OCI-M1 (cell line): Measurements from ENCODE around the gene RGL1.
A peak's percentile ranks its signal among the peaks of the same experiment; 100 is the strongest.
"Not testable (repeated sequence)": the region's sequence is repeated elsewhere in the genome, so short reads cannot be mapped to it uniquely, and the experiment has no call there.

Source experiments
- DNase-seq: peaks from one replicate; lab custom pipeline; 2025; lab: John Stamatoyannopoulos, UW

Gene RGL1

DNA sequence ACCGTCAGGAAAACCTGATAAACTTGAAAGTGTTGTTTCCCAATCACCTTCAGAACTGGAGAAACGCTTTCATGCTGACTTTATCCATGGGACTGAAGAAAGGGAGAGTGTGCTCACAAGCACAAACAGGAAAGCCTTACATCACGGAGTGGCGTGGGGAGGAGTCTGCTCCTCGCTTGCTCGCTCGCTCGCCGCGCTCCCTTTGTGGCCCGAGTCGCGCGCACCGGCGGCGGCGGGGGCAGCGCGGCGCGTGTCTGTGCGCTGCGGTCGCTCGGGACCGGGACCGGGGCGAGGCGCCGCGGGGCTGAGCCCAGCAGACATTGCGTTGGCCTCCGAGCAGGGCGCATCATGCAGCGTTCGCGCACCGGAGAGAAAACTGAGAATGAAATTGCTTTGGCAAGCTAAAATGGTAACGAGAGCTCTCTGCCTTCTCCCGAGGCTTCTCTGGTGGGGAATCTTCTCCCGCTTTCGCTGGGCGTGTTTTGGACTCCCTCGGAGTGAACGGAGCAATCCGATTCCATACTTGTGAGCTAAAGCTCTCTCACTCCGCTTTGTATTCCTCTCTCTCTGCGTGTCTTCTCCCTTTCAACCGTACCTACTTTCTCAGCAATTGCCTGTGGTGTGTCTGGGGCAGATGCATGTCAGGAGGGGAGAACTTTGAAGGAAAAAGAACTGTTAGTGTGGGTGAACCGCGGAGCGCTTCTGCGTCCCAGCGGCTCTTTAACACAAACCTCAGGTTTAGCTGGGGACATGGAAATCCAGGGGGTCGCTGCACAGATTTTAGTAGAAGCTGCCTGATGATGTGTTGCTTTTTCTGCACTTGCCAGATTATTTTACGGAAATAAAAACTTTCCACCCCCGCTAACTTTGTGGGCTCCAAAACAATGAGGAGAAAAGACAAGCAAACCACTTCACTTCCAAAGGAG, at the start of gene RGL1:
Gene RGL1 (plus strand): TSS at position 205 of the 926 bp plus-strand sequence. CDS start 178 bp downstream, at position 383.
- DNase-seq, result no peak

DNA sequence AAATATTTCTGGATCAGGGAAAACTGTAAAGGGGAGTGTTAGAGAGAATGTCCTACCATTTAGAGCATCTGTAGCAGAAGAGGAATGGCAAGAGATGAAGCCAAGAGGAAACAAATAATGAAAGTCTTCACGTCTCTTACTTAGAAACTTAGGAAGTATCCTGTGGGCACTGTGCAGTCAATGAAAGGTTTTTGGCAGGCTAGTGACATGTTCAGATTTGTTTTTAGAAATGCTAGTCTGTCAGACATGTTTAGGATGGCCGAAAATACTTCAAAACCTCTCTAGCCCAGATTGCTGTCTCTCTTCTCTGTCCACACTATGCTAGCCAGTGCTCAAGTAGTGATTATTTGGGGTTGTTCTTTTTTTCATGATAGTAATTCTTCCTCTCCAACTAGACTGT, 48.6 kb upstream of the RGL1 start:
- DNase-seq, result no peak

GRCh38 chr1:183757061-183757460, 47.9 kb upstream of the RGL1 start:
- DNase-seq, result no peak

- no peak for DNase-seq
These were observed 46.0 kb upstream of the RGL1 start for GRCh38 chr1:183758913-183759312.

- peak; percentile 38 for DNase-seq
These were observed 44.3 kb upstream of the RGL1 start for GRCh38 chr1:183760661-183761060.

DNA sequence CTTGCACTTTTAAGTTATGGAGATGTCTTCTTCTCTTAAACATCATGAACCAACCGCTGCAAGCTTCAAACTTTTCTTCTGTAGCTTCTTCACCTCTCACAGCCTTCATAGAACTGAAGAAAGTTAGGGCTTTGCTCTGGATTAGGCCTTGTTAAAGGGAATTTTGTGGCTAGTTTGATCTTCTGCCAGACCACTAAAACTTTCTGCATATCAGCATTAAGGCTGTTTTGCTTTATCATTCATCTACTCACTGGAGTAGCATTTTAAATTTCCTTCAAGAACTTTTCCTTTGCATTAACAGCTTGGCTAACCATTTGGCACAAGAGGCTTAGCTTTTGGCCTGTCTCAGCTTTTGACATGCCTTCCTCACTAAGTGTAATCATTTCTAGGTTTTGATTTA, 43.0 kb upstream of the RGL1 start:
- DNase-seq, result no peak

DNA sequence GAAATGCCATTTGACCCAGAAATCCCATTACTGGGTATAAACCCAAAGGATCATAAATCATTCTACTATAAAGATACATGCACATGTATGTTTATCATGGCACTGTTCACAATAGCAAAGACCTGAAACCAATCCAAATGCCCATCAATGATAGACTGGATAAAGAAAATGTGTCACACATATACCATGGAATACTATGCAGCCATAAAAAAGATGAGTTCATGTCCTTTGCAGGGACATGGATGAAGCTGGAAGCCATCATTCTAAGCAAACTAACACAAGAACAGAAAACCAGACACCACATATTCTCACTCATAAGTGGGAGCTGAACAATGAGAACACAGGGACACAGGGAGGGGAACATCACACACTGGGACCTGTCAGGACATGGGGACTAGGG, 42.1 kb upstream of the RGL1 start:
- not testable (repeated sequence) for DNase-seq

GRCh38 chr1:183764981-183765380, 39.9 kb upstream of the RGL1 start:
- DNase-seq, result no peak

DNA sequence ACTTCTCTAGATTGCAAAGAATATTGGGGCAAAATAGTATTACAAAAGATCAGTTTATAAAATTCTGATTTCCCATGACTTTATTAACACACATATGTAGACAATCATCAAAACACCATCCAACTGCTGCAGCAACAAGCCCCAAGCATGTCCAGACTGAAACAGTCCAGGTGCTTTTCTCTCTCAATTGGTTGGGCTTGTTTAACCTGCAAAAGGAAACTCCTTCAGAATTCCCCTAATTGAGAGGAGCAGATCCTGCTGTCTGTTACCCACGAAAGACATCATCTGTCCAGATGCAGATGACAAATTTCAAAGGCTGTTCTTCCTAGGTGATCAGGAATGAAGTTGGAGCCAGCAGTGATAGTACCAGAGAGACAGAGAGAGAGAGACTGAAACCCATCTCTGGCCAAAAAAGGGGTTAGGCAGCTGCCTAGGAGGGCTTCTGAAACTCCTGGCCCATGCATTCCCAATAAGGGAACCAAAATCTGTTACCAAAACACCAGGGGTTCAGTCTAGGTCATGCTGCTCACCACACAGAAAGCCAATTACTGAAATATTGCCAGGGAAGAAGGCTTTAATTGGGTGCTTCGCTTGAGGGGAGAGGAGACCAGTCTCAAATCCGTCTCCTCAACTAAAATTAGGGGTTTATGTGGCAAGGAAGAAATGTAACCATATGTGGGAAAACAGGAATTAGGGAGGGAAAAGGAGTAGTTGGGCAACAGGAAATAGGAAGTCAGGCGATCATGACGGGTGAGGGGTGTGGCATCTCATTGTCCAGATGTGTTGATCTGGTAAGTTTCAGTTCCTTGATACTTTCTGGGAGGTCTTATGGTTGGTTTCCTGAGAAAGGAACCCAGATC, 34.7 kb upstream of the RGL1 start:
- no peak for DNase-seq

GRCh38 chr1:183770816-183771128, 34.1 kb upstream of the RGL1 start:
- DNase-seq, result no peak

DNA sequence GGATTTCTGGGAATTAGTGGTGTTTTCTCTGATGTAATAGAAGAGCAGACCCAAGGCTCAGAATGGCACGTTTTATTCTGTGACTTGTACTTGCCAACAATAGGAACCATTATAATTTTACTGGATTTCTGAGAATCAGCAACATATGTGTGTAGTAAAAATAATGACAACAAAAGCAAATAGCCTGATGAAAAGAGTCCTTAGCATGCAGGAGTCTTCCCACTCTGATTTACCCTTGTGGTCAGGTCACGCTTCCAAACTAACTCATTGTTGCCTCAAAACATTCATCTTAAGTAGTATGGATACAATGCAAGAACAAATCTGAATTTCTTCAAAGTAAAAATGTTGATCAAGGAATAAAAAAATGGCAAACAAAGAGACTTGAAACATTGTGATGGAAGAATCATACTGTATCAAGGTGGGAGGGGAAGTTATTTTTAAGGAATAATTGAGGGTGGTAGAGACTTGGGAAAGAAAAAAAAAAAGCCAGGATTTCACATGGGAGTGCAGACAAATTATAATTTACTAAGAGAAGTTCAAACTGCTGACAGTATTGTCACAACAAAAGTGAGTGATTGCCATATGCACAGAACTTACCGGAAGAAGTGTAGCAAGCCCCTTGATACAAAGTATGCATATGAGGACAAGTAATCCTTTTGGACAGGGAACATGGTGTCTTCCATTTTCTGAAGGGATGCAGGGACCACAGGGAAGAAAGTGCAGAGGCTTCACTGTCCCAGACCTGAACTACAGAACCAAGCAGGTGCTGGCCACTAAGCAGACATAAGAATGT, 31.2 kb upstream of the RGL1 start:
- no peak for DNase-seq

DNA sequence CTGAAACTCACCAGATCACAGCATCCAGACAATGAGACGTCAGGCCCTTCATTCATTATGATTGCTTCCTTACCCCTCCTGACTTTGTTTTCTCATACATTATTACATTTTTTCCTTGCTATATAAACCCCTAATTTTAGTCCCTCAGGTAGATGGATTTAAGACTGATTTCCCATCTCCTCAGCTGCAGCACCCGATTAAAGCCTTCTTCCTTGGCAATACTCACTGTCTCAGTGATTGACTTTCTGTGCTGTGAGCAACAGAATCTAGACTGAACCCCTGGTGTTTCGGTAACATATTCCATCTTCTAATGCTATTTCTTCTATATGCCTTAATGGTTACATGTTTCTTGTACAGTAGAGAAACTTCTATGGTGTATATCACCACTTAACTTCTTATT, 30.0 kb upstream of the RGL1 start:
- DNase-seq, result no peak

DNA sequence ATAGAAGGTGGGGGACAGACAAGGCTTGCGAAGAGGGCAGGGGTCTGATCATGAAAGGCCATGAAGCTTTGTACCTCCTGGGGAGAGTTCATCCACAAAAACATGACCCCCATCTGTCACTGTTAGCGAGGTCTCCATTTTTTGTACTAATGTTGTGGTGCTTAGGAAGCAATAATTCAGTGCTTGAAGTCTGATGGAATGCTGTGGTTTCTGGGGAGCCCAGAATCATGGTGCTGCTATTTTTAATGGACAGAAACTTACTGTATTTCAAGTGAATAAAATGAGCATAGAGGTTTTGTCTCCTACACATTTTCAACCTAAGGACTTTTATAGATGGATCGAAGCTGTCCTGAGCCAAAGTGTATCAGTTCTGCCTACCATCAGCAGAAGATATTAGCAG, 28.2 kb upstream of the RGL1 start:
- no peak for DNase-seq

GRCh38 chr1:183777328-183777727, 27.6 kb upstream of the RGL1 start:
- DNase-seq, result no peak

DNA sequence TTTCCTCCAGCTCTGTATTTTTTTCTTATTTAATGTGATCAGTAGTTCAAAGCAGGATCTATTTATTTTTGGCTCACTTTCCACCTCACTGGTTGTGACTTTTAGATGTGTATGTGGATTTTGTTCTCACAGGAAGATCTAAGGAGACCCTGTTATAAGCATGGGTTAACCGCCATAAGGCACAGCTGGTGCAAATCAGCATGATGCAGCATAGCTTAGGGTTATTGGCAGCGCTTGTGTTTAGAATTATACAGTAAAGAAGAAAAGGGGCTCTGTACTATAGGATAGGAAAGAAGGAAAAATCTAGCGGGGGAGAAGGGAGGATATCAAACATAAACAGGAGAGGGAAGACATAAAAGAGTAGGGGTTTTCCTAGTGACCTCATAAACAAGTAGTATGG, 26.9 kb upstream of the RGL1 start:
- DNase-seq, result no peak

- DNase-seq, result no peak
These were observed 26.1 kb upstream of the RGL1 start for GRCh38 chr1:183778568-183779433.

DNA sequence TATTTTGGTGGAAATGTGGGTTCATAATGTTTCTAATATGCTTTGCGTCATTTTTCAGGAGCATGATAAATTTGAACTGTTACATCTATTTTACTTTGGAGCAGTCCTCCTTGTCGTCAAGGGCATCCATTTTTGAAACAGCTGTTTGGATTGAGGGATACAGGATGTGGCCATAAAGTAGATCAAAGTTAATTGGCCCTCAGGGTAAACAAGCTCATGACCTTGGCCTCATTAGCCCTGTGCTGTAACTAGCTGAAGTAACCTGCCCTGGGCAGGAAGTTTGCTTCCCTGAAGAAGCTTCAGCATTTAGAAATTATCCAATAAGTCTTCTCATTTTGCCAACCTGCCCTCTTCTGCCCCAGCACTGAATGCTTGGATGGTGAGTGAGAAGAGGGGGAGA, 24.8 kb upstream of the RGL1 start:
- no peak for DNase-seq

DNA sequence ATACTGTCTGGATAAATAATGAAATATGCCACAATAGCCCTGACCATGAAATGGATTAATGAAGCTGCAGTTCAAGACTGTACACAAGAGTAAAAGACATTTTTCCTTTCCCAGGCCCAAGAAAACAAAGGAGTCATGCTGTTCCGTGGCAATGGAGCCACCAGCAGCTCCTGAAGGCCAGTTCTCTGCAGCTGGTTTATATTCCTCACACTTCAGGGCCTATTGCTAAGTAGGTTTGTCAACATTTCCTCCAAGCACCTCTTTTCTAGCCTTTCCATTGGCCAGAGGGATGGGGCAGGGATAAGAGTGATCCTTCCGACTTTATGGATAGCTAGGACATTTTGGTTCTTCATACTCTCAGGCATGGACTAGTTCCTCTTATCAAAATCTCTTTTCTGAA, 24.2 kb upstream of the RGL1 start:
- DNase-seq, result no peak

DNA sequence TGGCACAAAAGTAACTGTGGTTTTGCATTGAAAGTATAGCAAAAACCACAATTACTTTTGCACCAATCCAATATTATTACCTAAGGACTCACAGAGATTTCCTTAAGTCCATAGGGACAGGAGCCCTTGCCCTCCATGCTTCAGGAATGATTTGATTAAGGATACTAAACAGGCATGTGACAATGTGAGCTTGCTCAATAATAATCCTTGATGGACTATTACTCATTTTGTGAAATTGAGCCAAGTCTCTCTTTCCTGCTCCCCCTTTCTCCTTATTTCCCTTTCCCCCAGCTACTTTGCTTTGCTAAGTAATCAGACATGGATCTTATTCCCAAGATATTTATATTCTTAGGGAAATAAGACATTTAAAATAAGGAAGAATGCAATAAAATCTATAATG, 21.6 kb upstream of the RGL1 start:
- DNase-seq, result no peak

DNA sequence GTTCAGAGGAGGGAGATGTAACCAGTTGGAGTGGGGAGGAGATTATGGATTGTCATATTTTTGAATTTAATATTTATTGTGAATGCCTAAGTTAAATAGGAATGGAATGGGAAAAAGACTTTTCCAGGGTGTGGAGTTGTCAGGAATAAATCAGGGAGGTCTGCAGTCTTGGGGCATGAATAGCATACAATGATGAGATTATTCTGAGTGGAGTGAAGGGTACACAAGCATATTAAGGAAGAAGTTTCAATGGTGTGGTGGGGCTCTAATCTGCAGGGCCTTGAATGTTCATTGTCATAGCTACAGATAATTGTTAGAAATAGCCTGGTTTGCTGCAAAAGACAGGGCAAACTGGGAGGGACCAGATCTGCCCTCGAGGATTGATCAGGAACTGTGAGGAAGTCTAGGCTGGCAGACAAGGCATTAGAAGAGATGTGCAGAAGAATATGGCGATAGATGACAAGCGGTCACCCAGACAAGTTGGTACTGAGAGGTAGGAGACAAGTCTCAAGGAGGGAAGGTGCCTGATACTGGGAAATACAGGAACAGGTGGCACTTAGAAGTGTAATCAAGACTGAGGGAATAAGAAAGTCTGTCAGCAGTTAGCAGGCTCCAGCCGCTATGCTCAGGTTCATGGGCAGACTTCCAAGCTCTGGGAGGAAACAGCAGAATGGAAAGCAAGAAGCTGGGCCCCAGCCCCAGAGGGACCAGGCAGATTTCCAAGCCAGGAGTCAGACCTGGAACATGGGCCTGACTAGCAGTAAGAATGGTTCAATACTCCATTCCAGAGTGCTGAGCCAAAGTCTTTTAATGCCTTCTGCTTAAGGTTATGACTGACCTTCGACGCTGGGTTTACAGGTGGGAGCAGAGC, 20.9 kb upstream of the RGL1 start:
- DNase-seq, result no peak
